Subcutaneous abdominal adipose tissue (tissue), 5 donors: ENCODE results near the gene VWCE.

ENCODE experiments used
- H3K27ac ChIP-seq: one replicate; pipeline ENCODE4 v1.7.0; 2013; ENCODE audit warnings: low read depth, mild to moderate bottlenecking, inconsistent platforms, low read length, moderate library complexity
- H3K27me3 ChIP-seq, 5 donors: one replicate each; pipeline ENCODE4 v1.7.0; 2013; ENCODE audit warnings: low read length in 5 of 5, inconsistent platforms in 1 of 5; ENCODE audit not compliant: control insufficient read depth in 5 of 5, insufficient read depth in 4 of 5
- H3K36me3 ChIP-seq, 5 donors: one replicate each; pipeline ENCODE4 v1.7.0; 2013; ENCODE audit warnings: low read length in 5 of 5; ENCODE audit not compliant: control insufficient read depth in 5 of 5, insufficient read depth in 5 of 5
- H3K4me1 ChIP-seq, 5 donors: one replicate each; pipeline ENCODE4 v1.7.0; 2013; ENCODE audit warnings: low read length in 5 of 5, mild to moderate bottlenecking in 3 of 5, moderate library complexity in 1 of 5; ENCODE audit not compliant: control insufficient read depth in 5 of 5, insufficient read depth in 5 of 5
- H3K4me3 ChIP-seq, 5 donors: one replicate each; pipeline ENCODE4 v1.7.0; 2013; ENCODE audit warnings: low read length in 5 of 5, low read depth in 1 of 5
- H3K9ac ChIP-seq, 5 donors: one replicate each; pipeline ENCODE4 v1.7.0; 2013; ENCODE audit warnings: low read length in 5 of 5, mild to moderate bottlenecking in 4 of 5, moderate library complexity in 3 of 5
- H3K9me3 ChIP-seq, 5 donors: one replicate each; pipeline ENCODE4 v1.7.0; 2013; ENCODE audit warnings: low read length in 5 of 5; ENCODE audit not compliant: control insufficient read depth in 5 of 5
- donor health status: healthy.
- donor health status: healthy.
- donor health status: healthy.
- donor health status: healthy.
- donor health status: healthy.

VWCE gene

DNA sequence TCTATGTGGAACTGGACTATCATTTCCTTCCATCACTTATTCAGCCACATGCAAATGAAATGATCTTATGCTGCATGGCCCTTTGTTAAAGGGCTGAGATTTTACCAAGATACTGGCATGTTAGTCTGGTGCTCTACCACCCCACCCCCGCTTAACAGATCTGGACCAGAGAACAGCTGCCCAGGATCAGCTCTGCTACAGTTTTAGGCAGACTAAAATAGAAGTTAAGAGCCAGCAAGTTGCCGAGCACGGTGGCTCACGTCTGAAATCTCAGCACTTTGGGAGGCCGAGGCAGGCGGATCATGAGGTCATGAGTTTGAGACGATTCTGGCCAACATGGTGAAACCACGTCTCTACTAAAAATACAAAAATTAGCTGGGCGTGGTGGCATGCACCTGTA is 33.2 kb upstream of the VWCE start:
- peaks cover 33 to 62% (median 54%) of the 10 kb centered on the region in 5 donors for H3K36me3 ChIP-seq
- no peak overlapping the region for H3K9ac ChIP-seq
- no peaks in the 10 kb centered on the region for H3K9me3 ChIP-seq
- H3K4me3 ChIP-seq: no peak overlapping the region
- no peak overlapping the region for H3K27ac ChIP-seq
- no peaks in the 10 kb centered on the region for H3K27me3 ChIP-seq
- H3K4me1 ChIP-seq: peaks cover 3 to 32% (median 21%) of the 10 kb centered on the region in 5 donors

DNA sequence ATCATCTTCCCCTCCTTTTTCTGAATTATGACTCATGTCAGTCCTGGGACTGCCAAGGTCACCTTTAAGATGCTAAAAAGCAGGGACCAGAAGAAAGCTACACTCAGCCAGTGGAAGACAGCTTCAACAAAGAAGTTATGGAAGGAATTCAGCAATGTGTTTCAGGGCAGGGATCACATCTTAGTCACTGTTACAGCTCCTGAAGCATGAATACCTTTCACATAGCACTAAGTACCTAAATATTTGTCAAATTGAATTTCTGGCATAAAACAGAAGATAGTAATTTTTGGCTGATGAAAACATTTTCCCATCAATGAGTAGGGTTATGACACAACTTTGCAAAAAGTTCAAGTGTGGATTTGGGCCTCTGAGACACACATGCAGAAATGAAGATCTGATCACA is 32.6 kb upstream of the VWCE start:
- peaks cover 38 to 69% (median 61%) of the 10 kb centered on the region in 5 donors for H3K36me3 ChIP-seq
- H3K9ac ChIP-seq: no peak overlapping the region
- H3K27me3 ChIP-seq: no peaks in the 10 kb centered on the region
- H3K9me3 ChIP-seq: no peaks in the 10 kb centered on the region
- peaks cover 3 to 30% (median 19%) of the 10 kb centered on the region in 5 donors for H3K4me1 ChIP-seq
- H3K27ac ChIP-seq: no peak overlapping the region
- no peak overlapping the region for H3K4me3 ChIP-seq

DNA sequence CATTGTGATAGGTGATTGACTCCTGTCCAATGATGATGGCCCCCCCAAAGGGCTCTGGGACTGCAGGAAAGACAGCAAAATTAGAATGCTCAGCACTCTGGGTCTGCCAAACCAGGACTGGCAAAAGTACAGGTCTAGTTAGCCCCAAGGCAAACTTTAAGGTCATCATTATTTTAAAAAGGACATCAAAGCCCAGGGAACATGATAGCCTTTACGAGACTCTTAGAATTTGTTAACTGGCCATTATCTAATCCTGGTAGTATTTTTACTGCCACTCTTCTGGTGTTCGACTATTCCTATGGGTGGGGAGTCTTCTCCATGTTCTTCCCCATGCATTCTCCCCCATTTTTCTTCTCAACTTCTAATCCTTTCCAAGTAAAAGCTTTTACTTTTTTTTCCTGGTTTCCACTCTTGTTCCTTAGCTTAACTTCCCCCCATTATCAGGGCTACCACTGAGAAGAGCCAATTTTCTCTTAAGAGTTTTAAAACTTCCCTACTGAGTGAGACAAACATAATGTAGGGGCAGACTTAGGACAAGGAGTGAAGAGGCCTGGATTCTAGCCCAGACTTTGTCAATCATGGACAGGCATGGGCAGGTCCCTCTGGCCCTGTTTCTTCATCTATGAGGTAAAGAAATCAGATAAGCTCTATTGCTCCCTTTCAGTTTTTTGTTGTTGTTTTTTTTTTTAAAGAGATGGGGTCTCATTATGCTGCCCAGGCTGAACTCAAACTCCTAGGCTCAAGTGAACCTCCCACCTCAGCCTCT is 30.7 kb upstream of the VWCE start:
- Histone ChIP-seq H3K27me3 (no peaks in the 10 kb centered on the region), H3K9me3 (no peaks in the 10 kb centered on the region), H3K9ac (no peak overlapping the region), H3K4me3 (no peak overlapping the region), H3K36me3 (peaks cover 52 to 86% (median 77%) of the 10 kb centered on the region in 5 donors), H3K27ac (no peak overlapping the region), H3K4me1 (peaks cover 0 to 12% (median 2%) of the 10 kb centered on the region in 5 donors)

DNA sequence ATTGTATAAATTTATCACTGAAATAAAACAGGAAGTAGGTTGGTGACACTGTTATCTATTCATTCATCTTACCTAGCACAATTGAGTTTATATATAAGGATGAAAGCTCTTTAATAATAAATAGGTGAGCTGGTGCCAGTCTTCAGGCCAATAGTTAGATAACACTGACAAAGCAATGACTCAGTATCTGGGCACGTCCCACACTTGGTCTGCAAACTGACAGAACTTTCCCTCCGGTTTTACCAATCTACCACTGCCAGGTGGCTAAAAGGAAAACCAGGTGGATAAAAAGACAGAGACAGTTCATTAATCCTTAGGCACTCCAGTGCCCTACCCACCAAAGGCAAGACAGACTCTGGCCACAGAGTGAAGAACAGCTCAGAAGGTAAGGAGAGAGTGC is 20.1 kb upstream of the VWCE start:
- no peak overlapping the region for H3K27ac ChIP-seq
- H3K27me3 ChIP-seq: no peaks in the 10 kb centered on the region
- no peaks in the 10 kb centered on the region for H3K9me3 ChIP-seq
- H3K36me3 ChIP-seq: peaks cover 44 to 90% (median 81%) of the 10 kb centered on the region in 5 donors
- no peaks in the 10 kb centered on the region for H3K4me1 ChIP-seq
- H3K9ac ChIP-seq: no peak overlapping the region
- H3K4me3 ChIP-seq: no peak overlapping the region

DNA sequence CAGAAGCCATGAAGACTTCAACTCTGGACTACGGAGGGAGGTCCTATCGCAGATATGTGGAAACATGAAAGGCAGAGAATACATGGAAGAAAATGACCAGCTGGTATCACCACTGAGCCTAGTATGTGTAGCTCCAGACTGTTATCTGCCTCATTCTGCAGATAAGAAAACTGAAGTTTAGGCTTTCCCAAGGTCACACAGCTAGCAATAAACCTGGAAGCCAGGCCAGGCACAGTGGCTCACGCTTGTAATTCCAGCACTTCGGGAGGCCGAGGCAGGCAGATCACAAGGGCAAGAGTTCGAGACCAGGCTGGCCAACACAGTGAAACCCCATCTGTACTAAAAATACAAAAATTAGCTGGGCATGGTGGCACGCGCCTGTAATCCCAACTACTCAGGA is 15.6 kb upstream of the VWCE start:
- H3K9me3 ChIP-seq: no peaks in the 10 kb centered on the region
- no peaks in the 10 kb centered on the region for H3K27me3 ChIP-seq
- no peak overlapping the region for H3K9ac ChIP-seq
- H3K4me3 ChIP-seq: no peak overlapping the region
- H3K36me3 ChIP-seq: peaks cover 58 to 100% (median 96%) of the 10 kb centered on the region in 5 donors
- H3K27ac ChIP-seq: no peak overlapping the region
- no peaks in the 10 kb centered on the region for H3K4me1 ChIP-seq

DNA sequence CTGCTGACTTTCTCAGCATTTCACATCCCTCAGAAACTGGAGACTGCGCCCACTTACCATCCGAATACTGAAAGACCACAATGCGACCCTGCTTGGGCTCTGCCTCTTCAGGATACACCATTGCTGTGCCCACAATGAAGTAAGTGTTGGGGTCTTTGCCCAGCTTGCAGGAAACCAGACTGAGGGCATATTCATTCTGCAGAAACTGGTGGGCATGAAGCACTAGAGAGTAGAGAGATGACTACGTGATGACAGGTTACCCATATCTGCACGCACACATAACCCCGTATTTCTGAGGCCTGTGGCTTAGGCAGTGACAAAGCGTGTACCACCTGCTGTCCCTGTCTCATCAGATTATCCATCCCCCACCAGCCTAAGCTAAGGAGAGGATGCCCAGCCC is 14.6 kb upstream of the VWCE start:
- Histone ChIP-seq H3K4me3 (no peak overlapping the region), H3K9me3 (no peaks in the 10 kb centered on the region), H3K36me3 (peaks cover 53 to 100% (median 96%) of the 10 kb centered on the region in 5 donors), H3K27me3 (no peaks in the 10 kb centered on the region), H3K9ac (no peak overlapping the region), H3K27ac (no peak overlapping the region), H3K4me1 (no peaks in the 10 kb centered on the region)

DNA sequence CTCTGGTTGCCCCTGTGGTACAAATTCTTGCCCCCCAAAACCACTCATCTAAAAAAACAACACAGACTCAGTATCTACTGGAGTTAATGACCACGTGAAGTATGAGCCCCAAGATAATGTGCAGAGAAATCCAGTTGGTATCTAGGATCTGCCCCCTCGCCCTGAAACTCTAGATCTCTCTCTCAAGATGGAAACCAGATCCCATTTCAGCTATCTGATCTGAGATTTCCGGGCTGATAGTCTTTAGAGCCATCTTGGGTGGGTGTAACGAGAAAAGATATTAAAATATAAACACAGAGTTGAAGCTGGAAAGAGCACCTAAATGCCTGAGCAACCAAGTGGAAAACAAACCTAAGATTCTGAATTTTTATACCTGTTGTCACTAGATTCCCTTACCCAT is 14.0 kb upstream of the VWCE start:
- no peak overlapping the region for H3K4me3 ChIP-seq
- H3K27me3 ChIP-seq: no peaks in the 10 kb centered on the region
- no peaks in the 10 kb centered on the region for H3K9me3 ChIP-seq
- no peak overlapping the region for H3K27ac ChIP-seq
- no peaks in the 10 kb centered on the region for H3K4me1 ChIP-seq
- H3K36me3 ChIP-seq: peaks cover 49 to 98% (median 93%) of the 10 kb centered on the region in 5 donors
- H3K9ac ChIP-seq: no peak overlapping the region

DNA sequence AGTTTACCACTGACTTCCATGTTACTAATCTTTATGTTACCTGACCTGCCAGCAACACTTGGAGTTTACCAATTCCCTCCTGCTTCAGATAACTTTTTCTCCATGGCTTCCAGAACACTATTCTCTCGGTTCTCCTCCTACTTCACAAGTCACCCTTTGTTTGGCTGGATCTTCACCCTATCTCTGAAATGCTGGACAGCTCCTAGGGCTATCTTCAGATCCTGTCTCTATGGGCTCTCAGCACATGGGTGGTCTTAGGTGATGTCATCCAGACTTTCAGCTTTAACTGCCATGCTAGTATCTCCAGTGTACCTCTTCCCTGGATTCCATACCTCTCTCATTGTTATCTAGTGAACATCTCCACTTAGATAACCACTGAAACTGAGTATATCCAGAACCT is 12.2 kb upstream of the VWCE start:
- Histone ChIP-seq H3K9me3 (no peaks in the 10 kb centered on the region), H3K36me3 (peaks cover 39 to 98% (median 96%) of the 10 kb centered on the region in 5 donors), H3K4me3 (no peak overlapping the region), H3K4me1 (no peaks in the 10 kb centered on the region), H3K27ac (no peak overlapping the region), H3K27me3 (no peaks in the 10 kb centered on the region), H3K9ac (no peak overlapping the region)

DNA sequence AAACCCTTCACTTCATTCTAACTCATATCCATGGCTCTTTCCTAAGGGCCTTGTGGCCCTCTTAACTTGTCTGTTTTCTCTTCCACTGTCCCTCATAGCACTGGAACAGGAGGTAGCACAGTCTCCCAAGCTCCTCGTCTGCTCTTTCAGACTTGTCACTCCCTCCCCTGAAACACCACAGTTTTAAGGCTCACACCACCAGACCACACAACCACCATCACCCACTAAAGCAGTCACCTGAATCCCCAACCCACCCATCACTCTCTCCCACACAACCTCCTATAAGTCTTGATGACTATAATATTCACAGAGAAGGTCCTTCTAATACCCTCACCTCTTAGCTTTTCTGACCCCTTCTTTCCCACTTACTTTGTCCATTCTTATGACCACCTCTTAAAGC is 11.1 kb upstream of the VWCE start:
- H3K4me1 ChIP-seq: no peaks in the 10 kb centered on the region
- H3K27ac ChIP-seq: no peak overlapping the region
- H3K36me3 ChIP-seq: peaks cover 41 to 98% (median 97%) of the 10 kb centered on the region in 5 donors

DNA sequence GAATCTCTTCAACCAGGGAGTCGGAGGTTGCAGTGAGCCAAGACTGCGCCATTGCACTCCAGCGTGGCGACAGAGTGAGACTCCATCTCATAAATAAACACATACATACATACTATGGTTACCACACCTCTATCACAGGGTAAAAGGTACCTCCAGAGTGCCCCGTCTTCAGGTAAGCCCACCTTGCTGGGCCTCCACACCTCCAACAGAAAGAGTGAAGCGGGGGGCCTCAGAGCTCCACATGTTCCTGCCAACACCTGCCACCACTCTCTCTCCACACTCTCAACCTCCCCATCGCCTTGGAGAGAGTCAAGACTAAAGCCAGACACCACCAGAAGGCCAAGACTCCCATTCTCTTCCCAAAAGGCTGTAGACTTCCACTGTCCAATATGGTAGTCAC is 10.3 kb upstream of the VWCE start:
- Histone ChIP-seq H3K27me3 (no peaks in the 10 kb centered on the region), H3K27ac (no peak overlapping the region), H3K9me3 (no peaks in the 10 kb centered on the region), H3K36me3 (peaks cover 37 to 98% (median 97%) of the 10 kb centered on the region in 5 donors), H3K4me3 (no peak overlapping the region), H3K4me1 (no peaks in the 10 kb centered on the region), H3K9ac (no peak overlapping the region)

More for the DNA sequence above, 11.1 kb upstream of the VWCE start:
- Histone ChIP-seq H3K9ac (no peak overlapping the region), H3K27me3 (no peaks in the 10 kb centered on the region), H3K4me3 (no peak overlapping the region), H3K9me3 (no peaks in the 10 kb centered on the region)
